GM23338 (cell line): ENCODE measurements around the gene CLEC11A. TPM values are rescaled to one million over a fixed set of nuclear protein-coding genes. Genes with fewer than 3 reads are reported as not detected.

ENCODE experiments used
- ATAC-seq: fragments of 200-7000 bp; cut with Tn5 transposase; 3 replicates; pipeline ENCODE4 v1.9.1; 2020
- DNase-seq: peaks from one replicate; pipeline ENCODE4 v3.0.0-alpha.2; 2015; ENCODE audit warnings: low spot score
- H2AFZ ChIP-seq: fragments of 200-600 bp; sonication (generic); 2 replicates; pipeline ENCODE4 v1.8.0; 2016; ENCODE audit warnings: antibody characterized with exemption, mild to moderate bottlenecking, moderate library complexity
- H3F3A ChIP-seq: fragments of 200-600 bp; sonication (generic); replicated peaks from 2 replicates; pipeline ENCODE4 v1.8.0; 2017; ENCODE audit warnings: antibody characterized with exemption, mixed run types, low read depth
- H3K27ac ChIP-seq: fragments of 200-600 bp; sonication (generic); 2 replicates; pipeline ENCODE4 v1.6.1; 2016; ENCODE audit warnings: low read depth
- H3K27me3 ChIP-seq: fragments of 200-600 bp; sonication (generic); 2 replicates; pipeline ENCODE4 v1.8.0; 2016; ENCODE audit warnings: mild to moderate bottlenecking, mixed run types, moderate library complexity; ENCODE audit not compliant: insufficient read depth
- H3K36me3 ChIP-seq: fragments of 200-600 bp; sonication (generic); 2 replicates; pipeline ENCODE4 v1.8.0; 2016; ENCODE audit warnings: mild to moderate bottlenecking; ENCODE audit not compliant: insufficient read depth
- H3K4me1 ChIP-seq: fragments of 200-600 bp; sonication (generic); 2 replicates; pipeline ENCODE4 v1.8.0; 2016; ENCODE audit warnings: mild to moderate bottlenecking, moderate library complexity; ENCODE audit not compliant: insufficient read depth
- H3K4me2 ChIP-seq: fragments of 200-600 bp; sonication (generic); 2 replicates; pipeline ENCODE4 v1.7.1; 2017; ENCODE audit warnings: mixed run types
- H3K4me3 ChIP-seq: fragments of 200-600 bp; sonication (generic); 2 replicates; pipeline ENCODE4 v1.6.1; 2016; ENCODE audit warnings: mixed run types
- H3K79me2 ChIP-seq: fragments of 200-600 bp; sonication (generic); replicated peaks from 2 replicates; pipeline ENCODE4 v1.8.0; 2017; ENCODE audit warnings: mild to moderate bottlenecking; ENCODE audit not compliant: insufficient read depth
- H3K9me2 ChIP-seq: fragments of 200-600 bp; sonication (generic); 2 replicates; pipeline ENCODE4 v1.8.0; 2017; ENCODE audit not compliant: insufficient read depth
- H4K20me1 ChIP-seq: fragments of 200-600 bp; sonication (generic); replicated peaks from 2 replicates; pipeline ENCODE4 v1.8.0; 2017; ENCODE audit warnings: mild to moderate bottlenecking; ENCODE audit not compliant: insufficient read depth
- H3K27ac Mint-ChIP-seq: 2 replicates; pipeline ENCODE4 v1.8.0; 2020; ENCODE audit warnings: inconsistent platforms, mild to moderate bottlenecking, moderate library complexity, mixed read lengths
- H3K27me3 Mint-ChIP-seq: 3 replicates; pipeline ENCODE4 v1.8.0; 2022; ENCODE audit warnings: low read depth, mild to moderate bottlenecking, moderate library complexity, mixed read lengths, inconsistent platforms; ENCODE audit not compliant: insufficient read depth, poor library complexity
- H3K36me3 Mint-ChIP-seq: 3 replicates; pipeline ENCODE4 v1.8.0; 2021; ENCODE audit warnings: low read depth, mild to moderate bottlenecking, inconsistent platforms, moderate library complexity, mixed read lengths
- H3K4me1 Mint-ChIP-seq: 3 replicates; pipeline ENCODE4 v1.8.0; 2020; ENCODE audit warnings: mild to moderate bottlenecking, inconsistent platforms, mixed read lengths
- H3K4me3 Mint-ChIP-seq: 3 replicates; pipeline ENCODE4 v1.8.0; 2021; ENCODE audit warnings: moderate library complexity, mild to moderate bottlenecking, inconsistent platforms, mixed read lengths
- H3K9me3 Mint-ChIP-seq: 3 replicates; pipeline ENCODE4 v1.8.0; 2020; ENCODE audit warnings: moderate library complexity, mild to moderate bottlenecking, inconsistent platforms, mixed read lengths
- CTCF ChIP-seq, 2 experiments: fragments of 200-600 bp in 1 of 2; sonication (generic) in 1 of 2; conservative IDR thresholded peaks; 2 replicates each; pipeline versions ENCODE4 v1.5.1 to v1.6.1; 2016 to 2017; ENCODE audit warnings: antibody characterized with exemption in 2 of 2, low read depth in 2 of 2, mild to moderate bottlenecking in 2 of 2, moderate library complexity in 1 of 2
- EZH2 ChIP-seq: fragments of 200-600 bp; sonication (generic); IDR thresholded peaks from one replicate; pipeline ENCODE4 v1.8.0; 2017; ENCODE audit warnings: antibody characterized with exemption, mild to moderate bottlenecking, low read depth; ENCODE audit not compliant: unreplicated experiment
- EZH2phosphoT487 ChIP-seq: fragments of 200-600 bp; sonication (generic); IDR thresholded peaks from one replicate; pipeline ENCODE4 v1.8.1; 2018; ENCODE audit warnings: antibody characterized with exemption; ENCODE audit not compliant: unreplicated experiment
- JUNB ChIP-seq: IDR thresholded peaks from one replicate; pipeline ENCODE4 v1.6.1; 2016; ENCODE audit warnings: antibody characterized with exemption; ENCODE audit not compliant: unreplicated experiment
- NANOG ChIP-seq: IDR thresholded peaks from 2 replicates; pipeline ENCODE4 v1.6.1; 2016; ENCODE audit warnings: antibody characterized with exemption, borderline replicate concordance
- POLR2AphosphoS5 ChIP-seq: IDR thresholded peaks from 2 replicates; pipeline ENCODE4 v1.6.1; 2016; ENCODE audit warnings: antibody characterized with exemption, low read depth
- STAT1 ChIP-seq: IDR thresholded peaks from one replicate; pipeline ENCODE4 v1.6.1; 2016; ENCODE audit warnings: antibody characterized with exemption; ENCODE audit not compliant: unreplicated experiment
- ZNF114 ChIP-seq: fragments of 250-450 bp; sonication (Bioruptor Pico); IDR thresholded peaks from 2 replicates; pipeline ENCODE4 v1.5.0; 2020; ENCODE audit warnings: mild to moderate bottlenecking, moderate library complexity
- ZNF331 ChIP-seq: fragments of 250-450 bp; sonication (Bioruptor Pico); IDR thresholded peaks from 2 replicates; pipeline ENCODE4 v1.5.0; 2020; ENCODE audit warnings: low read depth, mild to moderate bottlenecking, moderate library complexity
- polyA plus RNA-seq: library from polyadenylated mRNA; unstranded; fragments of >200 nt; fragmentation: Nextera tagmentation; extraction: Ambion mirVana; gene quantifications from 2 replicates; pipeline ENCODE4 v1.2.1, GENCODE V29; 2016
- total RNA-seq: library from RNA; depleted of rRNA; stranded (reverse); fragments of >200 nt; shearing (Covaris generic); gene quantifications from 2 replicates; pipeline ENCODE4 v1.2.3, GENCODE V29; 2014
- TF ChIP-seq, protein P1 (sequence below): IDR thresholded peaks from 2 replicates; pipeline ENCODE4 v1.6.1; 2016; ENCODE audit warnings: antibody characterized with exemption
- TF ChIP-seq, protein P2 (sequence below): fragments of 250-450 bp; sonication (Bioruptor Pico); IDR thresholded peaks from 2 replicates; pipeline ENCODE4 v1.5.0; 2020; ENCODE audit warnings: mild to moderate bottlenecking, moderate library complexity

CLEC11A gene
- total and polyA plus RNA-seq, 2 experiments from 2014 or later: 8.0 to 15.5 TPM

DNA sequence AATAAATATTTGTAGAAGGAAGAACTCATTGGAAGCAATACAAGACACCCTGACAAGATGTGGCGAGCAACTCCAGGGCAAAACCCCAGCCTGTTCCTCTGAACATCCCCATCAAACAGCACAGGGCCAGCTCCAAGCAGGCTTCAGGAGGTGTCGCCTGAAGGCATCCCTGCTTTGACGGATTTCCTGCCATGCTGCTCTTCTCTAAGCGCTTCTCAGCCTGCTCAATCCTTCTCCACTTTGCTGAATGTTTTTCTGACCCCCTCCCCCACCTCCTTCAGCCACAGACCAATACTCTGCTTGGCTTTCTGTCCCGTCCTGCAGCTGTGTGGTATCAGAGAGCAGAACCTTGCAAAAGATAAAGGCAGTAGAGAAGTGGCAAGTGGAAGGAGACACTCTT lies 45.5 kb upstream of the CLEC11A start:
- peaks cover 62% of the 10 kb centered on the region for H3K27me3 ChIP-seq
- H3K79me2 ChIP-seq: no peaks in the 10 kb centered on the region
- no peaks in the 10 kb centered on the region for H3K4me1 Mint-ChIP-seq
- H3F3A ChIP-seq: peaks cover 9% of the 10 kb centered on the region; the same call in 1 of the 2 replicates
- 0 out of 2 replicates have a peak overlapping the region, but pooled peaks have one; percentile 14 for H3K27ac ChIP-seq
- no peak overlapping the region for H3K27ac Mint-ChIP-seq
- DNase-seq (peak; percentile 45), ATAC-seq (no peak)
- no peaks in the 10 kb centered on the region for H3K9me2 ChIP-seq
- TF ChIP-seq, protein P1, sequence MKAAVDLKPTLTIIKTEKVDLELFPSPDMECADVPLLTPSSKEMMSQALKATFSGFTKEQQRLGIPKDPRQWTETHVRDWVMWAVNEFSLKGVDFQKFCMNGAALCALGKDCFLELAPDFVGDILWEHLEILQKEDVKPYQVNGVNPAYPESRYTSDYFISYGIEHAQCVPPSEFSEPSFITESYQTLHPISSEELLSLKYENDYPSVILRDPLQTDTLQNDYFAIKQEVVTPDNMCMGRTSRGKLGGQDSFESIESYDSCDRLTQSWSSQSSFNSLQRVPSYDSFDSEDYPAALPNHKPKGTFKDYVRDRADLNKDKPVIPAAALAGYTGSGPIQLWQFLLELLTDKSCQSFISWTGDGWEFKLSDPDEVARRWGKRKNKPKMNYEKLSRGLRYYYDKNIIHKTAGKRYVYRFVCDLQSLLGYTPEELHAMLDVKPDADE: no peak
- peaks cover 96% of the 10 kb centered on the region for H3K9me3 Mint-ChIP-seq
- no peaks in the 10 kb centered on the region for H4K20me1 ChIP-seq
- peaks cover 40% of the 10 kb centered on the region for H3K4me1 ChIP-seq
- no peak overlapping the region for H2AFZ ChIP-seq
- H3K36me3 Mint-ChIP-seq: peaks cover 64% of the 10 kb centered on the region
- H3K4me3 Mint-ChIP-seq: no peak overlapping the region
- peaks cover 17% of the 10 kb centered on the region for H3K27me3 Mint-ChIP-seq
- H3K36me3 ChIP-seq: no peaks in the 10 kb centered on the region
- H3K4me3 ChIP-seq: peak overlapping the region; percentile 38
- peak overlapping the region; percentile 75 for H3K4me2 ChIP-seq

DNA sequence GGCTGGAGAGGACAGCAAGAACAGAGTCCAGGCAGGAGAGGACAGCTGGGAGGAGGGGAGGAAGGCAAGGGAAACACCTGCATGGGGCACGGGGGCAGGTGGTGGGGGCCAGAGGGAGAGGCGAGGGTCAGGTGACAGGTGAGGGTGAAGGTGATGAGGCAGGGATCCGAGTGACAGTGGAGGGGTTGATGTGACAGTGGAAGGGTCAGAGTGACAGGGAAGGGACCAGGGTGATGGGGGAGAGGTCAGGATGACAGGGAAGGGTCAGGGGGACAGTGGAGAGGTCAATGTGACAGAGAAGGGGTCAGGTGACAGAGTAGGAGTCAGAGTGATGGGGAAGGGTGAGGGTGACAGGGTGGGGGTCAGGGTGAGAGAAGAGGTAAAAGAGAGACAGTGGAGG lies 44.8 kb upstream of the CLEC11A start:
- H3K27me3 Mint-ChIP-seq: peaks cover 17% of the 10 kb centered on the region
- ATAC-seq: no peak
- H3K4me1 Mint-ChIP-seq: no peaks in the 10 kb centered on the region
- Histone ChIP-seq H4K20me1 (no peaks in the 10 kb centered on the region), H3K4me1 (peaks cover 35% of the 10 kb centered on the region), H3K4me2 (peak overlapping the region; percentile 75), H3K36me3 (no peaks in the 10 kb centered on the region), H2AFZ (no peak overlapping the region), H3F3A (peaks cover 9% of the 10 kb centered on the region; the same call in 1 of the 2 replicates), H3K9me2 (no peaks in the 10 kb centered on the region), H3K79me2 (no peaks in the 10 kb centered on the region), H3K4me3 (peak overlapping the region; percentile 38; the same call in 1 of the 2 replicates), H3K27ac (no peak overlapping the region), H3K27me3 (peaks cover 62% of the 10 kb centered on the region)
- no peak for DNase-seq
- H3K27ac Mint-ChIP-seq: no peak overlapping the region
- peaks cover 59% of the 10 kb centered on the region for H3K36me3 Mint-ChIP-seq
- no peak overlapping the region for H3K4me3 Mint-ChIP-seq
- peaks cover 96% of the 10 kb centered on the region for H3K9me3 Mint-ChIP-seq
- TF ChIP-seq ZNF114 (CRISPR knock-in tag) (no peak), CTCF (conservative IDR thresholded peaks at IDR 0.05; ENCODE audit: low read depth in 2 of 2) (no peak), JUNB (no peak), NANOG (no peak), ZNF331 (CRISPR knock-in tag) (no peak), STAT1 (no peak), POLR2AphosphoS5 (no peak), EZH2 (no peak), EZH2phosphoT487 (no peak)
- TF ChIP-seq, protein P1: no peak
- TF ChIP-seq, protein P2, sequence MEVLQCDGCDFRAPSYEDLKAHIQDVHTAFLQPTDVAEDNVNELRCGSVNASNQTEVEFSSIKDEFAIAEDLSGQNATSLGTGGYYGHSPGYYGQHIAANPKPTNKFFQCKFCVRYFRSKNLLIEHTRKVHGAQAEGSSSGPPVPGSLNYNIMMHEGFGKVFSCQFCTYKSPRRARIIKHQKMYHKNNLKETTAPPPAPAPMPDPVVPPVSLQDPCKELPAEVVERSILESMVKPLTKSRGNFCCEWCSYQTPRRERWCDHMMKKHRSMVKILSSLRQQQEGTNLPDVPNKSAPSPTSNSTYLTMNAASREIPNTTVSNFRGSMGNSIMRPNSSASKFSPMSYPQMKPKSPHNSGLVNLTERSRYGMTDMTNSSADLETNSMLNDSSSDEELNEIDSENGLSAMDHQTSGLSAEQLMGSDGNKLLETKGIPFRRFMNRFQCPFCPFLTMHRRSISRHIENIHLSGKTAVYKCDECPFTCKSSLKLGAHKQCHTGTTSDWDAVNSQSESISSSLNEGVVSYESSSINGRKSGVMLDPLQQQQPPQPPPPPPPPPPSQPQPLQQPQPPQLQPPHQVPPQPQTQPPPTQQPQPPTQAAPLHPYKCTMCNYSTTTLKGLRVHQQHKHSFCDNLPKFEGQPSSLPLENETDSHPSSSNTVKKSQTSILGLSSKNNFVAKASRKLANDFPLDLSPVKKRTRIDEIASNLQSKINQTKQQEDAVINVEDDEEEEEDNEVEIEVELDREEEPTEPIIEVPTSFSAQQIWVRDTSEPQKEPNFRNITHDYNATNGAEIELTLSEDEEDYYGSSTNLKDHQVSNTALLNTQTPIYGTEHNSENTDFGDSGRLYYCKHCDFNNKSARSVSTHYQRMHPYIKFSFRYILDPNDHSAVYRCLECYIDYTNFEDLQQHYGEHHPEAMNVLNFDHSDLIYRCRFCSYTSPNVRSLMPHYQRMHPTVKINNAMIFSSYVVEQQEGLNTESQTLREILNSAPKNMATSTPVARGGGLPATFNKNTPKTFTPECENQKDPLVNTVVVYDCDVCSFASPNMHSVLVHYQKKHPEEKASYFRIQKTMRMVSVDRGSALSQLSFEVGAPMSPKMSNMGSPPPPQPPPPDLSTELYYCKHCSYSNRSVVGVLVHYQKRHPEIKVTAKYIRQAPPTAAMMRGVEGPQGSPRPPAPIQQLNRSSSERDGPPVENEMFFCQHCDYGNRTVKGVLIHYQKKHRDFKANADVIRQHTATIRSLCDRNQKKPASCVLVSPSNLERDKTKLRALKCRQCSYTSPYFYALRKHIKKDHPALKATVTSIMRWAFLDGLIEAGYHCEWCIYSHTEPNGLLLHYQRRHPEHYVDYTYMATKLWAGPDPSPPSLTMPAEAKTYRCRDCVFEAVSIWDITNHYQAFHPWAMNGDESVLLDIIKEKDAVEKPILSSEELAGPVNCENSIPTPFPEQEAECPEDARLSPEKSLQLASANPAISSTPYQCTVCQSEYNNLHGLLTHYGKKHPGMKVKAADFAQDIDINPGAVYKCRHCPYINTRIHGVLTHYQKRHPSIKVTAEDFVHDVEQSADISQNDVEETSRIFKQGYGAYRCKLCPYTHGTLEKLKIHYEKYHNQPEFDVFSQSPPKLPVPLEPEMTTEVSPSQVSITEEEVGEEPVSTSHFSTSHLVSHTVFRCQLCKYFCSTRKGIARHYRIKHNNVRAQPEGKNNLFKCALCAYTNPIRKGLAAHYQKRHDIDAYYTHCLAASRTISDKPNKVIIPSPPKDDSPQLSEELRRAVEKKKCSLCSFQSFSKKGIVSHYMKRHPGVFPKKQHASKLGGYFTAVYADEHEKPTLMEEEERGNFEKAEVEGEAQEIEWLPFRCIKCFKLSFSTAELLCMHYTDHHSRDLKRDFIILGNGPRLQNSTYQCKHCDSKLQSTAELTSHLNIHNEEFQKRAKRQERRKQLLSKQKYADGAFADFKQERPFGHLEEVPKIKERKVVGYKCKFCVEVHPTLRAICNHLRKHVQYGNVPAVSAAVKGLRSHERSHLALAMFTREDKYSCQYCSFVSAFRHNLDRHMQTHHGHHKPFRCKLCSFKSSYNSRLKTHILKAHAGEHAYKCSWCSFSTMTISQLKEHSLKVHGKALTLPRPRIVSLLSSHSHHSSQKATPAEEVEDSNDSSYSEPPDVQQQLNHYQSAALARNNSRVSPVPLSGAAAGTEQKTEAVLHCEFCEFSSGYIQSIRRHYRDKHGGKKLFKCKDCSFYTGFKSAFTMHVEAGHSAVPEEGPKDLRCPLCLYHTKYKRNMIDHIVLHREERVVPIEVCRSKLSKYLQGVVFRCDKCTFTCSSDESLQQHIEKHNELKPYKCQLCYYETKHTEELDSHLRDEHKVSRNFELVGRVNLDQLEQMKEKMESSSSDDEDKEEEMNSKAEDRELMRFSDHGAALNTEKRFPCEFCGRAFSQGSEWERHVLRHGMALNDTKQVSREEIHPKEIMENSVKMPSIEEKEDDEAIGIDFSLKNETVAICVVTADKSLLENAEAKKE (CRISPR knock-in tag): no peak
